ENCODE results near the gene FAM118A. TPM values are rescaled to one million over a fixed set of nuclear protein-coding genes. Genes with fewer than 3 reads are reported as not detected.

FAM118A gene
- total and polyA plus RNA-seq, 2 of the 8 experiments (the other 6 are each of a cell fraction or from before 2014, with no cell fraction given), result 8.5 to 18.6 TPM

GRCh38 chr22:45316796-45317526, 7.2 kb downstream of the FAM118A start (continued):
- TF ChIP-seq CHD7 (IDR thresholded peaks at IDR 0.05; ENCODE audit: insufficient replicate concordance, low read length) (no peak), EZH2 (IDR thresholded peaks at IDR 0.05; ENCODE audit: low read depth, low read length, severe bottlenecking) (no peak), BRCA1 (IDR thresholded peaks at IDR 0.05; ENCODE audit: low read depth, low read length) (no peak), TBP (IDR thresholded peaks at IDR 0.05; ENCODE audit: low read depth, low read length) (no peak), SAP30 (IDR thresholded peaks at IDR 0.05; ENCODE audit: insufficient read depth, insufficient replicate concordance, low read length) (no peak), E2F6 (IDR thresholded peaks at IDR 0.05) (no peak), SIN3A (conservative IDR thresholded peaks at IDR 0.05 in 1 of 2, IDR thresholded peaks at IDR 0.05 in 1 of 2; ENCODE audit: low read depth in 1 of 2, low read length in 2 of 2) (no peak), JUN (IDR thresholded peaks at IDR 0.05; ENCODE audit: low read depth, low read length) (no peak), KDM4A (IDR thresholded peaks at IDR 0.05; ENCODE audit: low read depth, low read length, severe bottlenecking) (no peak)
